Measurements from ENCODE around the gene CDK18.

Gene CDK18

GRCh38 chr1:205514211-205515142 lies 10.0 kb downstream of the CDK18 start:
- Histone ChIP-seq H3K4me1 (ENCODE audit: insufficient read depth, low read length) (no peaks in the 10 kb centered on the region), H3K4me3 (ENCODE audit: low read length) (no peak overlapping the region), H2AFZ (ENCODE audit: low read depth, low read length) (no peak overlapping the region), H3K27me3 (ENCODE audit: insufficient read depth, low read length) (peaks cover 21% of the 10 kb centered on the region), H3K36me3 (ENCODE audit: insufficient read depth, low read length) (no peaks in the 10 kb centered on the region), H3K9me3 (ENCODE audit: low read length) (no peaks in the 10 kb centered on the region)

- Histone ChIP-seq H3K9me3 (ENCODE audit: low read length) (no peaks in the 10 kb centered on the region), H3K4me3 (ENCODE audit: low read length) (no peak overlapping the region), H3K36me3 (ENCODE audit: insufficient read depth, low read length) (no peaks in the 10 kb centered on the region), H3K27me3 (ENCODE audit: insufficient read depth, low read length) (peaks cover 14% of the 10 kb centered on the region), H2AFZ (ENCODE audit: low read depth, low read length) (no peak overlapping the region), H3K4me1 (ENCODE audit: insufficient read depth, low read length) (no peaks in the 10 kb centered on the region)
Observed at GRCh38 chr1:205515781-205516253, 11.3 kb downstream of the CDK18 start.

DNA sequence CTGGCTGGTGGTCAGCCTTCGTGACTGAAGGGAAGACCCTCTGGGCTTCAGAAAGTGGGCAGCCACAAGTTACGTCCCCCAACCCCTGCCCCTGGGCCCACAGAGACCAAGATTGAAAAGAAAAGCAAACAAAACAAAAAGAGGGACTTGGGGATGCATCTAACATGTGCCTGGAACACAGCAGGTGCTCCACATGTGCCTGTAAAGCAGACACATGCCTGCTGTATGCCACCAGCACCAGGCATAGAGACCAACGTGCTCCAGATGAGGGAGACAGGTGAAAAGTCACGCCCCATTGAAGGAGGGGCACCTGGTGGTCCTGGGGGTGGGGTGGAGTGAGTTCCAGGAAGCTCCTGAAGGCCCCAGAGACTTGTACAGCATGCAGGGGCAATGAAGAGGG lies 11.9 kb downstream of the CDK18 start:
- no peaks in the 10 kb centered on the region for H3K9me3 ChIP-seq (ENCODE audit: low read length)
- H3K4me3 ChIP-seq (ENCODE audit: low read length) = no peak overlapping the region
- H3K36me3 ChIP-seq (ENCODE audit: insufficient read depth, low read length) = no peaks in the 10 kb centered on the region
- peaks cover 11% of the 10 kb centered on the region for H3K27me3 ChIP-seq (ENCODE audit: insufficient read depth, low read length)
- H3K4me1 ChIP-seq (ENCODE audit: insufficient read depth, low read length) = no peaks in the 10 kb centered on the region
- no peak overlapping the region for H2AFZ ChIP-seq (ENCODE audit: low read depth, low read length)

- no peak overlapping the region for H3K4me3 ChIP-seq (ENCODE audit: low read length)
- no peaks in the 10 kb centered on the region for H3K9me3 ChIP-seq (ENCODE audit: low read length)
- no peaks in the 10 kb centered on the region for H3K36me3 ChIP-seq (ENCODE audit: insufficient read depth, low read length)
- H2AFZ ChIP-seq (ENCODE audit: low read depth, low read length) = no peak overlapping the region
- H3K27me3 ChIP-seq (ENCODE audit: insufficient read depth, low read length) = peaks cover 19% of the 10 kb centered on the region
- H3K4me1 ChIP-seq (ENCODE audit: insufficient read depth, low read length) = no peaks in the 10 kb centered on the region
Observed at GRCh38 chr1:205517288-205517687, 12.8 kb downstream of the CDK18 start.

DNA sequence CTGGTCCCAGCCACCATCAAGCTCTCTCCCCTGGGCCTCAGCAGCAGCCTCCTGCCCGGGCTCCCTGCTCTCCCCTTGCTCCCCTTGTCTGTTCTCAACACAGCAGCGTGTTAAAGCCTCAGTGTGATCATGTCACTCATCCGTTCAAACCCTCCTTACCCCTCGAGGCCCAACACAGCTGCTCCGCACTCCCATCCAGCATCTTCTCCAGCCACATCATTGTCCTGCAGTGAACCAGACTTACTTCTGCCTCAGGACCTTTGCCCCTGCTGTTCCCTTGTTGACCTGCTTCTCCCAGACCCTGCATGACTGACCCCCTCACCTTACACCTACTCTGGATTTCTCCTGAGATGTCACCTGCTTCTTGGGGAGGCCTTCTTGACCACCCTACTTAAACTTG lies 13.3 kb downstream of the CDK18 start:
- Histone ChIP-seq H3K4me3 (ENCODE audit: low read length) (no peak overlapping the region), H2AFZ (ENCODE audit: low read depth, low read length) (no peak overlapping the region), H3K9me3 (ENCODE audit: low read length) (no peaks in the 10 kb centered on the region), H3K4me1 (ENCODE audit: insufficient read depth, low read length) (no peaks in the 10 kb centered on the region), H3K36me3 (ENCODE audit: insufficient read depth, low read length) (no peaks in the 10 kb centered on the region), H3K27me3 (ENCODE audit: insufficient read depth, low read length) (peaks cover 22% of the 10 kb centered on the region)

- Histone ChIP-seq H2AFZ (ENCODE audit: low read depth, low read length) (no peak overlapping the region), H3K4me3 (ENCODE audit: low read length) (no peak overlapping the region), H3K36me3 (ENCODE audit: insufficient read depth, low read length) (no peaks in the 10 kb centered on the region), H3K4me1 (ENCODE audit: insufficient read depth, low read length) (no peaks in the 10 kb centered on the region), H3K9me3 (ENCODE audit: low read length) (no peaks in the 10 kb centered on the region), H3K27me3 (ENCODE audit: insufficient read depth, low read length) (peaks cover 15% of the 10 kb centered on the region)
Observed at GRCh38 chr1:205518661-205519540, 14.4 kb downstream of the CDK18 start.

- Histone ChIP-seq H3K9me3 (ENCODE audit: low read length) (no peaks in the 10 kb centered on the region), H3K27me3 (ENCODE audit: insufficient read depth, low read length) (peaks cover 14% of the 10 kb centered on the region), H3K36me3 (ENCODE audit: insufficient read depth, low read length) (no peaks in the 10 kb centered on the region), H3K4me3 (ENCODE audit: low read length) (no peak overlapping the region), H2AFZ (ENCODE audit: low read depth, low read length) (no peak overlapping the region), H3K4me1 (ENCODE audit: insufficient read depth, low read length) (no peaks in the 10 kb centered on the region)
Observed at GRCh38 chr1:205519541-205520131, 15.2 kb downstream of the CDK18 start.

GRCh38 chr1:205520709-205521108 lies 16.2 kb downstream of the CDK18 start:
- Histone ChIP-seq H3K4me3 (ENCODE audit: low read length) (no peak overlapping the region), H3K9me3 (ENCODE audit: low read length) (no peaks in the 10 kb centered on the region), H3K36me3 (ENCODE audit: insufficient read depth, low read length) (no peaks in the 10 kb centered on the region), H3K4me1 (ENCODE audit: insufficient read depth, low read length) (no peaks in the 10 kb centered on the region), H3K27me3 (ENCODE audit: insufficient read depth, low read length) (peaks cover 16% of the 10 kb centered on the region), H2AFZ (ENCODE audit: low read depth, low read length) (no peak overlapping the region)

- no peak overlapping the region for H3K4me3 ChIP-seq (ENCODE audit: low read length)
- no peaks in the 10 kb centered on the region for H3K9me3 ChIP-seq (ENCODE audit: low read length)
- no peaks in the 10 kb centered on the region for H3K36me3 ChIP-seq (ENCODE audit: insufficient read depth, low read length)
- H2AFZ ChIP-seq (ENCODE audit: low read depth, low read length) = no peak overlapping the region
- no peaks in the 10 kb centered on the region for H3K4me1 ChIP-seq (ENCODE audit: insufficient read depth, low read length)
- H3K27me3 ChIP-seq (ENCODE audit: insufficient read depth, low read length) = peaks cover 23% of the 10 kb centered on the region
Observed at GRCh38 chr1:205521686-205522085, 17.2 kb downstream of the CDK18 start.

GRCh38 chr1:205522692-205523091 lies 18.2 kb downstream of the CDK18 start:
- Histone ChIP-seq H3K4me3 (ENCODE audit: low read length) (no peak overlapping the region), H3K36me3 (ENCODE audit: insufficient read depth, low read length) (no peaks in the 10 kb centered on the region), H3K9me3 (ENCODE audit: low read length) (no peaks in the 10 kb centered on the region), H2AFZ (ENCODE audit: low read depth, low read length) (no peak overlapping the region), H3K4me1 (ENCODE audit: insufficient read depth, low read length) (no peaks in the 10 kb centered on the region), H3K27me3 (ENCODE audit: insufficient read depth, low read length) (peaks cover 24% of the 10 kb centered on the region)

GRCh38 chr1:205523261-205523890 lies 18.9 kb downstream of the CDK18 start:
- Histone ChIP-seq H3K4me3 (ENCODE audit: low read length) (no peak overlapping the region), H3K9me3 (ENCODE audit: low read length) (no peaks in the 10 kb centered on the region), H3K36me3 (ENCODE audit: insufficient read depth, low read length) (no peaks in the 10 kb centered on the region), H3K27me3 (ENCODE audit: insufficient read depth, low read length) (peaks cover 24% of the 10 kb centered on the region), H2AFZ (ENCODE audit: low read depth, low read length) (no peak overlapping the region), H3K4me1 (ENCODE audit: insufficient read depth, low read length) (peaks cover under 1% of the 10 kb centered on the region)

DNA sequence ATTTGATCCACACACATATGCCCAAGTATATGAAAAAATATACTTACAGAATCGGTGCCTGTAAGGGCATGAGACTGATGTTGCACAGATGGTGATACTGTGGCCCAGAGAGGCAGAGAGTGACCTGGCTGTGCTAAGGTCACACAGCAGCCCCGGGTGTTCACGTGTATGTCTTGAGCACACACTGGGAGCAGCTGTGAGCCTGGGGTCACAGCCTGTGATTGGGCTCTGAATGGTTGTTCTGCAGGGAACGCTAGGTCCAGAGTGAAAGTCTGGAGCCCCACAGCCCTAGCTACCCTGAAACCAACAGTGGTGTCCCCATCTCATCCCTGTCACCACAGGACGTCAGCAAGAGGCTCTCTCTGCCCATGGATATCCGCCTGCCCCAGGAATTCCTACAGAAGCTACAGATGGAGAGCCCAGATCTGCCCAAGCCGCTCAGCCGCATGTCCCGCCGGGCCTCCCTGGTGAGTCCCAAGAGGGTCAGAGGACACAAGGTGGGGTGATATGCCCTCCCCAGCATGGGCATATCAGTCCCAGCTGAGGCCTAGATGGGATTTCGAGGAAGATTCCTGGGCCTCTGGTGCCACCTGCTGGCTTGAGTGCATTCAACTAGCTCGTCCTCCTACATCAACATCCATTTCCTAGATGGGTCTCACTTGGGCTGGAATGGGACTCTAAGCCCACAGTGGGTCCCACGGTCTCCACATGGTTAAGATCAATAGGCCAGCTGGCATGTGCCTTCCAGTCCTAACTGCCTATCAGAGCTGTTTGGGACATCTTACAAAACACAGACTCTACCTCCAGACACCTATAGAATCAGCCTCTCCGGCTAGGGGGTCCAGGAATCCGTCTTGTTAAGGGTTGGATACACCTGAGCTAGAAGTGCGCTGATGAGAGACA lies 19.7 kb downstream of the CDK18 start:
- Histone ChIP-seq H3K4me3 (ENCODE audit: low read length) (no peak overlapping the region), H3K27me3 (ENCODE audit: insufficient read depth, low read length) (peaks cover 24% of the 10 kb centered on the region), H3K36me3 (ENCODE audit: insufficient read depth, low read length) (no peaks in the 10 kb centered on the region), H3K9me3 (ENCODE audit: low read length) (no peaks in the 10 kb centered on the region), H2AFZ (ENCODE audit: low read depth, low read length) (no peak overlapping the region), H3K4me1 (ENCODE audit: insufficient read depth, low read length) (peaks cover 6% of the 10 kb centered on the region)
